GM18951 (cell line): ENCODE results near the gene ALOX15B.

Source experiments
- POLR2A ChIP-seq: IDR thresholded peaks from 4 replicates; pipeline ENCODE4 v1.6.1; 2011; ENCODE audit warnings: mild to moderate bottlenecking; ENCODE audit not compliant: insufficient read length, insufficient read depth; ENCODE audit errors: extremely low read depth
- in situ Hi-C: fragments of 300-500 bp; cut with MboI; formaldehyde crosslinking; loops from one replicate; pipeline ENCODE4 v1.12.0; 2022; ENCODE audit warnings: low sequenced_read_pairs, mixed read lengths, inconsistent platforms; ENCODE audit not compliant: unreplicated experiment

ALOX15B gene

GRCh38 chr17:8041249-8041928 lies 2.5 kb downstream of the ALOX15B start:
- no peak for TF ChIP-seq POLR2A
- in situ Hi-C loops: no loop called here

DNA sequence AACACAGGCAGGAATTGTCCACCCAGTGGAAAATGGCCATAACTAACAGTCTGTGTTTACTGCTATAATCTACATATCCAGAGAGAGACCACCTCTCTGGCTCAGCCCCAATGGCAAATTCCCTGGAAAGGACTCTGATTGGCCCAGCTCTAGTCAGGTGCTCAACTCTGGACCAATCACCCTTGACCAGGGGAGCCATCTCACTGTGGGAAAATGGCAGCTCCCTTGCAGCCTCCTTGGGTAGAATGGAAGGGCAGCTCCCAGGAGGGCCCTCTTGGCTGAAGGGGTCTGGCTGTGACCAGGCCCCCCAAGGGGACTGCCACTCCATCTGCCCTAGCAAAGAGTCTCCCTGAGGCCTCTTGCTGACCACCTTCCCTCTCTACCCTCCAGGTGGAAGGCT lies 3.1 kb downstream of the ALOX15B start:
- in situ Hi-C loops: no loop called here

GRCh38 chr17:8044819-8045810 lies 6.3 kb downstream of the ALOX15B start:
- in situ Hi-C loops: no loop called here
- TF ChIP-seq POLR2A: no peak

More for the DNA sequence above, 3.1 kb downstream of the ALOX15B start:
- no peak for TF ChIP-seq POLR2A

- in situ Hi-C loops: no loop called here
- TF ChIP-seq POLR2A: no peak
These were observed 7.6 kb downstream of the ALOX15B start for GRCh38 chr17:8046306-8046928.

- no peak for TF ChIP-seq POLR2A
- in situ Hi-C loops: no loop called here
These were observed 8.3 kb downstream of the ALOX15B start for GRCh38 chr17:8046929-8047768.

DNA sequence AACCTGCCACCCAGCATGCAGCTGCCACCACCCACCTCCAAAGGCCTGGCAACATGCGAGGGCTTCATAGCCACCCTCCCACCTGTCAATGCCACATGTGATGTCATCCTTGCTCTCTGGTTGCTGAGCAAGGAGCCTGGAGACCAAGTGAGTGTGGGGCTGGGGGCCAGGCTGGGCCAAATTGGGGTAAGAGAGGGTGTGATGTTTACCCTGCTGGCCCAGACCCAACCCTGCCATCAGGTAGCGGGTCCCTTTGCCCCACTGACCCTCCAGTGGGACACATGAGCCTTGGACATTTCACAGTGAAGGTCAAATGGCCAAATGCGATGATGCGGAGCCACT lies 8.9 kb downstream of the ALOX15B start:
- in situ Hi-C loops: no loop called here
- TF ChIP-seq POLR2A: no peak

GRCh38 chr17:8048236-8048635 lies 9.4 kb downstream of the ALOX15B start:
- in situ Hi-C loops: no loop called here
- TF ChIP-seq POLR2A: no peak

- no peak for TF ChIP-seq POLR2A
- in situ Hi-C loops: no loop called here
These were observed 9.9 kb downstream of the ALOX15B start for GRCh38 chr17:8048736-8049135.

DNA sequence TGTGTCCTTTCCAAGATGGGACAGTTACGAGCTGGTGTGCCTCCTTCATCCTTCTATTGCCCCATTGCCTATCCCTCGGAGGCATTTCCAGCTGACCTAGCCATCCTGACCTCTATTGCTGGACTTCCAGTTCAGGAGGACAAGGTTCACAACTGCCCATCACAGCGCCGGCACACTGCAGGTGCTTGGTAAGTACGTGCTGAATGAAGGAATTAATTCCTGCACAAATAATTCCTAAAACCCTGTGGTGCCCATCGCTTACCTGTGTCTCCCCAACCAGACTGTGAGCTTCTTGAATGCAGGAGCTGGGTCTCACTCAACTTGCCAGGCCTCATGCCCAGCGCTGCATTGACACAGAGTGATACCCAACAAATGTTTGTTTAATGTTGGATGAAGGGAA lies 13.0 kb downstream of the ALOX15B start:
- in situ Hi-C loops: no loop called here
- TF ChIP-seq POLR2A: no peak

DNA sequence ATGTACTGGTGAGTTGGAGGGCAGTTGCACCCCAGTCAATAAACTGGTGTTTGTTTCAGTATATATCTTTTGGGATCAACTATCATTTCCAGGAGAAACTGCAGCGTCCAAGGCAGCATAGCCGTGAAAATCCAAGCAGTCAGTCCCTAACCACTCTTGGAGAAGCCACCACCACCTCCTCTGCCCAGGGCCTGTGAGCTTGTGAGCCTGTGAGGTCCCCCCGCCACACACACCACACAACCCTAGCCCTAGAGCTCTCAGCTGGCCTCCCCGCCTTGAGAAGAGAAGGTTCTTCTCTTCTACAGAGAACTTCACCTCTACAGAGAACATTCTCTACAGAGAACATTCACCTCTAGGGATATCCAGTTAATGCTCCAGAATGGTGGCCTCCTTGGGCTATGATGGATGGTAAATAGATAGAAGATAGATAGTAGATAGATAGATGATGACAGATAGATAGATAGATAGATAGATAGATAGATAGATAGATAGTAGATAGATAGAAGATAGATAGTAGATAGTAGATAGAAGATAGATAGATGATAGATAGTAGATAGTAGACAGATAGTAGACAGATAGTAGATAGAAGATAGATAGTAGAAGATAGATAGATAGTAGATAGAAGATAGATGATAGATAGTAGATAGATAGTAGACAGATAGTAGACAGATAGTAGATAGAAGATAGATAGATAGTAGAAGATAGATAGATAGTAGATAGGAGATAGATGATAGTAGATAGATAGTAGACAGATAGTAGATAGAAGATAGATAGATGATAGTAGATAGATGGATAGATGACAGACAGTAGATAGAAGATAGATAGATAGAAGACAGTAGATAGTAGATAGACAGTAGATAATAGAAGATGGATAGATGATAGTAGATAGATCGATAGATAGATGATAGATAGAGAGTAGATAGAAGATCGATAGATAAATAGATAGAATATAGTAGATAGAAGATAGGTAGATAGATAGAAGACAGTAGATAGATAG lies 13.7 kb downstream of the ALOX15B start:
- TF ChIP-seq POLR2A: no peak
- in situ Hi-C loops: no loop called here

DNA sequence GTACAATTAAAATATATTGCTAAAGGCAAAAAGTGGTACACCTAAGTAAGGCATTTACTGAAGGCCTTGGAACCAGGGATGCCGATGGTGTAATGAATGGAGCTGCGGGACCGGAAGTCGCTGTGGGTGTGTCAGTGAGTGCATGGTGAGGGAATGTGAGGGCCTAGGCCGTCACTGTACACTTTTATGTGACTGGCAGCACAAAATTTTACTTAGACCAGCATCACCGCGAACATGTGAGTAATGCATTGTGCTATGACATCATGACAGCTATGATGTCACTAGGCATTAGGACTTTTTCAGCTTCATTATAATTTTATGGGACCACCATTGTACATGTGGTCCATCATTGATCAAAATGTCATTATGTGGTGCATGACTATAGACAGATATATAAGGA lies 14.7 kb downstream of the ALOX15B start:
- in situ Hi-C loops: no loop called here
- TF ChIP-seq POLR2A: no peak

DNA sequence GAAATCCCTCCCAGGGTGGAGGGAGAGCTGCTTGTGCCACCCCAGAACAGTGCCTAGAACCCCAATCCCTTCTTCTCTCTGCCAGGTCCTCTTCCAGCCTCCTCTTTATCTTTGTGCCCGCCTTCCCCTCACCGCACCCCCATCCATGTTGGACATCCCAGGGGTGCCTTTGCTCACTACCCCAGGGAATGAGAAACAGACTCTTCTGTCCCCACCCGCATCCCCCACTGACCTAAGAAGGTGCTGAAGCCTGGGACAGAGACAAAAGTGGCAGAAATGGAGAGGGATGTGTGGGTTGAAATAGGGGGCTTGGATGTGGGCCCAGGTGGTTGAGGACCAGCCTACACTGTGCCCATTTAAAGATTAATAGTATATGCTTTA lies 17.0 kb downstream of the ALOX15B start:
- TF ChIP-seq POLR2A: no peak
- in situ Hi-C loops: loop anchor here (5.0 kb wide), 1 partner anchor 239 kb away; no protein-coding TSS in a partner anchor
